ENCODE measurements around the gene PAK4.

- TF ChIP-seq ARID4B (CRISPR knock-in tag; IDR thresholded peaks at IDR 0.05) (no peak), EP300 (IDR thresholded peaks at IDR 0.05; ENCODE audit: low read length) (no peak), TAF1 (IDR thresholded peaks at IDR 0.05; ENCODE audit: control insufficient read depth, extremely low read depth, insufficient read depth, low read length, severe bottlenecking) (no peak)
These were observed 45.0 kb downstream of the PAK4 start for GRCh38 chr19:39170386-39171231.
